WTC11 (cell line): Measurements from ENCODE around the gene BRK1. TPM values are rescaled to one million over a fixed set of nuclear protein-coding genes. Genes with fewer than 3 reads are reported as not detected.
"Not testable (repeated sequence)": the region's sequence is repeated elsewhere in the genome, so short reads cannot be mapped to it uniquely, and the experiment has no call there.

ENCODE experiments used
- ATAC-seq: fragments of 200-7000 bp; cut with Tn5 transposase; 2 replicates; pipeline ENCODE4 v1.10.0; 2021; ENCODE audit warnings: mild to moderate bottlenecking, moderate library complexity
- CTCF ChIA-PET: fragments of 300-600 bp; sonication (Branson Sonifier 250); formaldehyde crosslinking; loops from one replicate; lab custom pipeline; 2021; ENCODE audit warnings: antibody characterized with exemption; lab: Charles Lee
- POLR2A ChIA-PET: fragments of 350-600 bp; sonication (Branson Sonifier 250); formaldehyde crosslinking; loops from one replicate; lab custom pipeline; 2021; ENCODE audit warnings: antibody characterized with exemption; lab: Charles Lee
- DNase-seq: peaks from one replicate; pipeline ENCODE4 v3.0.0; 2021; ENCODE audit warnings: low spot score
- H3K27ac Mint-ChIP-seq: 2 replicates; pipeline ENCODE4 v1.8.0; 2021; ENCODE audit warnings: mixed read lengths
- H3K27me3 Mint-ChIP-seq: 2 replicates; pipeline ENCODE4 v1.8.0; 2021; ENCODE audit warnings: low read depth, mild to moderate bottlenecking, moderate library complexity, mixed read lengths
- H3K36me3 Mint-ChIP-seq: 2 replicates; pipeline ENCODE4 v1.8.0; 2021; ENCODE audit warnings: mixed read lengths
- H3K4me1 Mint-ChIP-seq: 2 replicates; pipeline ENCODE4 v1.8.0; 2022; ENCODE audit warnings: mixed read lengths
- H3K4me3 Mint-ChIP-seq: 2 replicates; pipeline ENCODE4 v1.8.0; 2021; ENCODE audit warnings: mild to moderate bottlenecking, moderate library complexity, mixed read lengths
- H3K9me3 Mint-ChIP-seq: 2 replicates; pipeline ENCODE4 v1.8.0; 2021; ENCODE audit warnings: mixed read lengths
- AFF4 ChIP-seq: sonication (generic); formaldehyde crosslinking; IDR thresholded peaks from 2 replicates; pipeline ENCODE4 v1.8.1; 2023; ENCODE audit warnings: mild to moderate bottlenecking, missing genetic modification reagents, borderline replicate concordance
- ATF2 ChIP-seq: sonication (generic); formaldehyde crosslinking; IDR thresholded peaks from 2 replicates; pipeline ENCODE4 v1.8.1; 2022; ENCODE audit warnings: low read depth, missing genetic modification reagents, borderline replicate concordance
- ATF3 ChIP-seq: sonication (generic); formaldehyde crosslinking; conservative IDR thresholded peaks from 2 replicates; pipeline ENCODE4 v1.8.1; 2022; ENCODE audit warnings: mild to moderate bottlenecking, missing genetic modification reagents
- CDX4 ChIP-seq: fragments of 250-450 bp; sonication (Bioruptor Pico); IDR thresholded peaks from 2 replicates; pipeline ENCODE4 v1.9.0; 2021; ENCODE audit warnings: moderate library complexity, mild to moderate bottlenecking, inconsistent platforms, borderline replicate concordance
- ERG ChIP-seq: fragments of 250-450 bp; sonication (Bioruptor Pico); IDR thresholded peaks from 2 replicates; pipeline ENCODE4 v1.8.0; 2021; ENCODE audit warnings: mild to moderate bottlenecking
- ESRRA ChIP-seq: sonication (generic); formaldehyde crosslinking; IDR thresholded peaks from 2 replicates; pipeline ENCODE4 v1.8.1; 2022; ENCODE audit warnings: mild to moderate bottlenecking, missing genetic modification reagents, borderline replicate concordance
- ETV6 ChIP-seq: sonication (generic); formaldehyde crosslinking; IDR thresholded peaks from 2 replicates; pipeline ENCODE4 v1.8.1; 2022; ENCODE audit warnings: mild to moderate bottlenecking, missing genetic modification reagents
- FOXJ3 ChIP-seq: sonication (generic); formaldehyde crosslinking; IDR thresholded peaks from 2 replicates; pipeline ENCODE4 v1.9.0; 2021; ENCODE audit warnings: missing genetic modification reagents, mild to moderate bottlenecking, borderline replicate concordance
- IRF1 ChIP-seq: sonication (generic); formaldehyde crosslinking; IDR thresholded peaks from 2 replicates; pipeline ENCODE4 v1.8.0; 2023; ENCODE audit warnings: missing genetic modification reagents
- KAT7 ChIP-seq: sonication (generic); formaldehyde crosslinking; IDR thresholded peaks from 2 replicates; pipeline ENCODE4 v1.8.1; 2023; ENCODE audit warnings: missing genetic modification reagents, mild to moderate bottlenecking, borderline replicate concordance
- NFATC4 ChIP-seq: fragments of 250-450 bp; sonication (Bioruptor Pico); IDR thresholded peaks from 2 replicates; pipeline ENCODE4 v1.9.0; 2021; ENCODE audit warnings: mild to moderate bottlenecking
- USF2 ChIP-seq: sonication (generic); formaldehyde crosslinking; IDR thresholded peaks from 2 replicates; pipeline ENCODE4 v1.8.1; 2023; ENCODE audit warnings: mild to moderate bottlenecking, missing genetic modification reagents, moderate library complexity
- ZBTB21 ChIP-seq: sonication (generic); formaldehyde crosslinking; IDR thresholded peaks from 2 replicates; pipeline ENCODE4 v1.8.1; 2023; ENCODE audit warnings: mild to moderate bottlenecking, missing genetic modification reagents, borderline replicate concordance
- ZNF219 ChIP-seq: sonication (generic); formaldehyde crosslinking; IDR thresholded peaks from 2 replicates; pipeline ENCODE4 v1.8.0; 2023; ENCODE audit warnings: missing genetic modification reagents, mild to moderate bottlenecking, borderline replicate concordance
- ZNF263 ChIP-seq: sonication (generic); formaldehyde crosslinking; IDR thresholded peaks from 2 replicates; pipeline ENCODE4 v1.8.1; 2022; ENCODE audit warnings: low read depth, mild to moderate bottlenecking, moderate library complexity, missing genetic modification reagents
- ZNF317 ChIP-seq: sonication (generic); formaldehyde crosslinking; IDR thresholded peaks from 2 replicates; pipeline ENCODE4 v1.8.1; 2023; ENCODE audit warnings: low read depth, mild to moderate bottlenecking, moderate library complexity, missing genetic modification reagents, borderline replicate concordance
- ZNF423 ChIP-seq: fragments of 250-450 bp; sonication (Bioruptor Pico); IDR thresholded peaks from 2 replicates; pipeline ENCODE4 v2.1.2; 2022; ENCODE audit warnings: mild to moderate bottlenecking, moderate library complexity
- ZNF425 ChIP-seq: fragments of 250-450 bp; sonication (Bioruptor Pico); conservative IDR thresholded peaks from 2 replicates; pipeline ENCODE4 v1.9.0; 2021; ENCODE audit warnings: mild to moderate bottlenecking
- total RNA-seq: library from RNA; stranded (reverse); gene quantifications from 3 replicates; pipeline ENCODE4 v1.2.3, GENCODE V29; 2021

Gene BRK1
- total RNA-seq, 1 experiment from 2014 or later, result 107 TPM

- DNase-seq (no peak), ATAC-seq (no peak)
- CTCF ChIA-PET, result no interaction called here
- H3K27ac Mint-ChIP-seq, result no peak overlapping the region
- no peak for TF ChIP-seq USF2
- no peak for TF ChIP-seq FOXJ3 (CRISPR knock-in tag)
- no peak for TF ChIP-seq ZBTB21 (CRISPR knock-in tag)
- TF ChIP-seq ZNF317 (CRISPR knock-in tag), result no peak
- no peaks in the 10 kb centered on the region for H3K9me3 Mint-ChIP-seq
- no peaks in the 10 kb centered on the region for H3K4me1 Mint-ChIP-seq
- H3K27me3 Mint-ChIP-seq, result no peaks in the 10 kb centered on the region
- H3K36me3 Mint-ChIP-seq, result peaks cover 7% of the 10 kb centered on the region
- POLR2A ChIA-PET, result no interaction called here
- no peak overlapping the region for H3K4me3 Mint-ChIP-seq
These were observed 41.6 kb downstream of the BRK1 start for GRCh38 chr3:10157031-10157430.

GRCh38 chr3:10158555-10158954 is 43.1 kb downstream of the BRK1 start:
- DNase-seq, H3K36me3 Mint-ChIP-seq, CTCF ChIA-PET, H3K27me3 Mint-ChIP-seq, H3K4me1 Mint-ChIP-seq, H3K27ac Mint-ChIP-seq, H3K9me3 Mint-ChIP-seq, H3K4me3 Mint-ChIP-seq, ATAC-seq: not testable (repeated sequence)
- POLR2A ChIA-PET, result interaction anchor here (0.7 kb wide), 1 partner anchor 1416 kb away, joined by 4 read pairs; no protein-coding TSS in a partner anchor

- TF ChIP-seq ZNF219 (no peak), IRF1 (CRISPR knock-in tag) (no peak), NFATC4 (no peak), ERG (no peak), ZNF423 (CRISPR knock-in tag) (no peak), ATF3 (CRISPR knock-in tag) (no peak), ATF2 (no peak), KAT7 (CRISPR knock-in tag) (no peak), ESRRA (CRISPR knock-in tag) (no peak), AFF4 (CRISPR knock-in tag) (no peak), ZNF425 (CRISPR knock-in tag) (no peak), CDX4 (CRISPR knock-in tag) (no peak), ZNF263 (CRISPR knock-in tag) (no peak), ETV6 (no peak)
- ChIA-PET CTCF (interaction anchor here (1.0 to 1.5 kb wide), 4 partner anchors 18 to 104 kb away, joined by 3 to 7 read pairs (median 4); no protein-coding TSS in a partner anchor), POLR2A (no interaction called here)
- ATAC-seq, result no peak
- Mint-ChIP-seq H3K4me1 (no peaks in the 10 kb centered on the region), H3K36me3 (no peaks in the 10 kb centered on the region), H3K27me3 (no peaks in the 10 kb centered on the region), H3K9me3 (no peaks in the 10 kb centered on the region), H3K27ac (no peak overlapping the region), H3K4me3 (no peak overlapping the region)
- DNase-seq, result no peak
These were observed 44.9 kb downstream of the BRK1 start for GRCh38 chr3:10160346-10160745.
